ENCODE measurements around the gene IRF2. TPM values are rescaled to one million over a fixed set of nuclear protein-coding genes. Genes with fewer than 3 reads are reported as not detected.

The IRF2 gene
- total and polyA plus RNA-seq, 2 of the 8 experiments (the other 6 are each of a cell fraction or from before 2014, with no cell fraction given), result 13.8 to 17.0 TPM

DNA sequence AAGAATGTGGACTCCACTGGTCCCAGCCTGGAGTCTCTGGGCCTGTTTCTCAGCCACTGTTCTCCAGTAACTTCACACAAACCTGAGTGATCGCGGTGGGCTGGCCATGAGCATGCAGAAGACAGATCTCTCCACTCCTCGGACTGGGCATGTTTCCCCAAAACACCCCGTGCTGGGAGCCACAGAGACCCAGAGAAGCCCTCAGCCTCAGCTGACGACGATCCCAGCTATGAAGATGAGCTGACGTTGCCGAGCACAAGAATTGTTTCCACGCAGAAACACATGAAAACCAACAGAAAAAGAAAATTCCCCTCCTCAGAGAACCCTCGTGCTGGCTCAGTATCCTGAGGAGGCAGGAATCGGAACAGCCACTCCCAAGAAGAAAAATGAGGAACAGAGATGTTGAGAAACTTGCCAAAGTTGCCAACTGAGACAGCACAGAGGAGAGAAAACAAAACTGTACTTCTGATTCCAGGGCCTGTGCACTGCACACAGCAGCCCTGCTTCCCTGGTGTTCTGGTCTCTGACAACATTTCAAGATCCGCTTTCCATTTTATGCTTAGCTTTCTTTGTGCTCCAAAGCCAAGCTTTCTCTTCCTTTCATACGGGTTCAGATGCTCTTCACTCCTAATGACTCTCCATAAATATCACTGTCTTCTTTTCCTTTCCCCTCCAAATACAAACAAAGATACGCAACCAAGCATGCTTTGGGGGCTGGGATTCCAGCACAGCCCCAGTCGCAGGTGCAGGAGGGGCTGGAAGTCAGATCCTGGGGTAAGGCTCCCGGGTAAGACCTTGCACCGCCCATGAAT, 81.4 kb downstream of the IRF2 start:
- Histone ChIP-seq H3K14ac (ENCODE audit: insufficient read length) (no peak overlapping the region), H3K79me1 (ENCODE audit: low read depth, low read length) (no peaks in the 10 kb centered on the region; the same call in 1 of the 2 replicates), H3K23me2 (ENCODE audit: low read depth, low read length) (peaks cover 3% of the 10 kb centered on the region; the same call in 1 of the 2 replicates), H3K23ac (ENCODE audit: insufficient read length) (no peak overlapping the region), H3K4me3 (ENCODE audit: extremely low read depth in 1 of 4, insufficient read depth in 2 of 4, low read depth in 3 of 4, low read length in 4 of 4) (no peak overlapping the region), H4K91ac (replicated peaks; ENCODE audit: insufficient read length, low read length) (no peak overlapping the region), H2AFZ (ENCODE audit: low read length) (no peak overlapping the region), H3K9me3 (ENCODE audit: insufficient read depth in 2 of 2, low read depth in 1 of 2, low read length in 1 of 2) (no peaks in the 10 kb centered on the region; a peak in 1 of 4 replicates), H3K18ac (ENCODE audit: extremely low read depth, low read length) (no peak overlapping the region), H3K4me1 (replicated peaks in 1 of 4; ENCODE audit: control insufficient read depth in 3 of 4, insufficient read depth in 4 of 4, low read length in 3 of 4) (peaks cover 4 to 18% (median 12%) of the 10 kb centered on the region in 4 experiments), H3K36me3 (ENCODE audit: control insufficient read depth in 2 of 4, insufficient read depth in 4 of 4, low read length in 3 of 4) (peaks cover 0 to 25% (median 9%) of the 10 kb centered on the region in 4 experiments; a peak in 6 of 8 replicates), H2BK12ac (ENCODE audit: low read depth, low read length) (no peak overlapping the region), H3K27me3 (replicated peaks in 1 of 4; ENCODE audit: control insufficient read depth in 3 of 4, extremely low read depth in 1 of 4, insufficient read depth in 3 of 4, low read length in 3 of 4) (no peaks in the 10 kb centered on the region), H2AK5ac (ENCODE audit: low read depth, low read length) (no peak overlapping the region), H2BK20ac (ENCODE audit: low read length) (no peak overlapping the region), H3K4me2 (ENCODE audit: insufficient read depth in 1 of 2, low read depth in 2 of 2, low read length in 2 of 2) (no peak overlapping the region), H2BK5ac (ENCODE audit: low read depth, low read length) (no peak overlapping the region), H3K27ac (ENCODE audit: low read depth, low read length) (no peak overlapping the region), H2BK15ac (ENCODE audit: low read length) (no peak overlapping the region), H4K8ac (ENCODE audit: extremely low read depth, insufficient read depth, low read length) (no peak overlapping the region), H3K4ac (replicated peaks; ENCODE audit: insufficient read length, low read depth, low read length) (no peak overlapping the region), H3K56ac (replicated peaks; ENCODE audit: insufficient read length, low read depth, low read length) (no peak overlapping the region), H4K5ac (ENCODE audit: insufficient read length, low read depth, low read length) (no peak overlapping the region), H3K79me2 (ENCODE audit: control insufficient read depth in 1 of 2, insufficient read depth in 2 of 2, low read length in 2 of 2) (no peaks in the 10 kb centered on the region), H4K20me1 (replicated peaks in 1 of 2; ENCODE audit: control insufficient read depth in 1 of 2, insufficient read depth in 2 of 2, low read length in 2 of 2) (no peaks in the 10 kb centered on the region), H2BK120ac (replicated peaks; ENCODE audit: low read depth, low read length) (no peak overlapping the region), H3K9ac (replicated peaks in 1 of 4; ENCODE audit: extremely low read depth in 1 of 4, low read depth in 3 of 4, low read length in 3 of 4) (no peak overlapping the region)
- ChIA-PET CTCF (ENCODE audit: partially characterized antibody) (interaction anchor here (0.6 to 1.7 kb wide), 4 partner anchors 10 to 127 kb away, joined by 3 read pairs; no protein-coding TSS in a partner anchor), POLR2A (ENCODE audit: partially characterized antibody) (interaction anchor here (0.6 to 1.2 kb wide), 2 partner anchors 46 to 83 kb away, joined by 3 read pairs; no protein-coding TSS in a partner anchor)
- FAIRE-seq (no peak), DNase-seq (ENCODE audit: low read depth in 1 of 2, low spot score in 2 of 2) (no peak)
- 92% methylated on average over 17 of the region's 17 CpGs; no CpG with 5 or more reads in 1 of the 2 experiments for WGBS, 2 experiments (ENCODE audit: extremely low coverage in 1 of 2, insufficient coverage in 1 of 2, insufficient read length in 1 of 2, insufficient replicate concordance in 2 of 2, low coverage in 1 of 2, low lambda C conversion rate in 2 of 2, missing lambda C conversion rate in 1 of 2)
- no peak for TF ChIP-seq GABPA (IDR thresholded peaks at IDR 0.05; ENCODE audit: borderline replicate concordance, insufficient read depth, low read length)
- TF ChIP-seq RFX5 (IDR thresholded peaks at IDR 0.05; ENCODE audit: borderline replicate concordance, low read depth, low read length), result no peak
- no peak for TF ChIP-seq EP300 (IDR thresholded peaks at IDR 0.05; ENCODE audit: borderline replicate concordance in 1 of 2, low read depth in 2 of 2, low read length in 2 of 2)
- TF ChIP-seq, protein P1, sequence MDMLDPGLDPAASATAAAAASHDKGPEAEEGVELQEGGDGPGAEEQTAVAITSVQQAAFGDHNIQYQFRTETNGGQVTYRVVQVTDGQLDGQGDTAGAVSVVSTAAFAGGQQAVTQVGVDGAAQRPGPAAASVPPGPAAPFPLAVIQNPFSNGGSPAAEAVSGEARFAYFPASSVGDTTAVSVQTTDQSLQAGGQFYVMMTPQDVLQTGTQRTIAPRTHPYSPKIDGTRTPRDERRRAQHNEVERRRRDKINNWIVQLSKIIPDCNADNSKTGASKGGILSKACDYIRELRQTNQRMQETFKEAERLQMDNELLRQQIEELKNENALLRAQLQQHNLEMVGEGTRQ (IDR thresholded peaks at IDR 0.05; ENCODE audit: low read length), result no peak
- no peak for TF ChIP-seq EZH2 (IDR thresholded peaks at IDR 0.05; ENCODE audit: low read depth, low read length, severe bottlenecking)
- TF ChIP-seq POLR2AphosphoS5 (IDR thresholded peaks at IDR 0.05; ENCODE audit: low read depth, low read length), result no peak
- no peak for TF ChIP-seq TEAD4 (IDR thresholded peaks at IDR 0.05; ENCODE audit: low read depth, low read length)
